Prostate gland (tissue), 2 donors: ENCODE results near the gene TDRD10. TPM values are rescaled to one million over a fixed set of nuclear protein-coding genes. Genes with fewer than 3 reads are reported as not detected.

Experiments
- DNase-seq: peaks from one replicate; pipeline ENCODE4 v3.0.0-alpha.2; 2019; ENCODE audit warnings: low spot score
- H3K27ac ChIP-seq, 2 donors: fragments of 200-600 bp; sonication (generic); 2 replicates each; pipeline ENCODE4 v1.5.1; 2017 to 2019
- H3K27me3 ChIP-seq: fragments of 200-600 bp; sonication (generic); replicated peaks from 2 replicates; pipeline ENCODE4 v1.5.1; 2019; ENCODE audit not compliant: insufficient read depth
- H3K36me3 ChIP-seq, 2 donors: fragments of 200-600 bp; sonication (generic); 1 replicate in 1 of 2; 2 replicates in 1 of 2; pipeline versions ENCODE4 v1.5.1 to v1.8.1; 2017 to 2019
- H3K4me1 ChIP-seq: fragments of 200-600 bp; sonication (generic); replicated peaks from 2 replicates; pipeline ENCODE4 v1.5.1; 2019
- H3K4me3 ChIP-seq, 2 donors: fragments of 200-600 bp; sonication (generic); 2 replicates each; pipeline ENCODE4 v1.5.1; 2017 to 2019
- H3K9me3 ChIP-seq: fragments of 200-600 bp; sonication (generic); 2 replicates; pipeline ENCODE4 v1.5.1; 2017
- CTCF ChIP-seq, 4 experiments: fragments of 200-600 bp in 2 of 4; fragments of 450-650 bp in 2 of 4; sonication (generic) in 2 of 4; IDR thresholded peaks; 1 replicate in 3 of 4; 2 replicates in 1 of 4; pipeline ENCODE4 v1.5.1; 2016 to 2019; ENCODE audit warnings: antibody characterized with exemption in 4 of 4, mild to moderate bottlenecking in 2 of 4, moderate library complexity in 2 of 4
- POLR2A ChIP-seq: fragments of 450-650 bp; IDR thresholded peaks from one replicate; pipeline ENCODE4 v1.6.1; 2016; ENCODE audit warnings: antibody characterized with exemption, mild to moderate bottlenecking
- POLR2AphosphoS5 ChIP-seq: sonication (generic); formaldehyde crosslinking; IDR thresholded peaks from one replicate; pipeline ENCODE4 v1.6.1; 2017; ENCODE audit warnings: antibody characterized with exemption
- WGBS: methylation state at CpG from one replicate; pipeline ENCODE4 v1.1.5; 2018; 5-methylcytosine and 5-hydroxymethylcytosine counted together
- intact Hi-C: fragments of 100-400 bp; cut with DNase I; formaldehyde crosslinking; loops from one replicate; pipeline ENCODE4 v1.14.2; 2022
- total RNA-seq, 2 donors: library from RNA; depleted of rRNA; stranded (reverse); fragments of >200 nt; gene quantifications; one replicate each; pipeline ENCODE4 v1.1.0, GENCODE V29; 2016

The TDRD10 gene
- total RNA-seq, 2 donors from 2014 or later = 0.46 to 11.4 TPM

GRCh38 chr1:154578058-154578418, 76.0 kb downstream of the TDRD10 start:
- Histone ChIP-seq H3K27me3 (no peaks in the 10 kb centered on the region), H3K4me1 (no peaks in the 10 kb centered on the region), H3K4me3 (no peak overlapping the region), H3K9me3 (no peaks in the 10 kb centered on the region), H3K27ac (no peak overlapping the region), H3K36me3 (peaks cover 7 to 13% of the 10 kb centered on the region in 2 donors)
- DNase-seq = no peak
- no peak for TF ChIP-seq CTCF (IDR thresholded peaks at IDR 0.05)
- TF ChIP-seq POLR2A = no peak
- TF ChIP-seq POLR2AphosphoS5 = no peak
- intact Hi-C loops = no loop called here
- WGBS = 39% methylated on average over 6 of the region's 6 CpGs

- TF ChIP-seq CTCF (IDR thresholded peaks at IDR 0.05) = no peak
- no peak for TF ChIP-seq POLR2A
- TF ChIP-seq POLR2AphosphoS5 = no peak
- Histone ChIP-seq H3K4me1 (no peaks in the 10 kb centered on the region), H3K36me3 (peaks cover 14 to 26% of the 10 kb centered on the region in 2 donors), H3K9me3 (no peaks in the 10 kb centered on the region), H3K4me3 (no peak overlapping the region), H3K27me3 (no peaks in the 10 kb centered on the region), H3K27ac (no peak overlapping the region)
- no peak for DNase-seq
- intact Hi-C loops = no loop called here
- 89% methylated on average over 8 of the region's 8 CpGs for WGBS
Measured at GRCh38 chr1:154579374-154579773, 77.4 kb downstream of the TDRD10 start.

GRCh38 chr1:154581766-154582165, 79.7 kb downstream of the TDRD10 start:
- H3K36me3 ChIP-seq = peaks cover 14 to 48% of the 10 kb centered on the region in 2 donors
- WGBS = 68% methylated on average over 3 of the region's 3 CpGs
- H3K27ac ChIP-seq = no peak overlapping the region
- no peaks in the 10 kb centered on the region for H3K4me1 ChIP-seq
- H3K9me3 ChIP-seq = no peaks in the 10 kb centered on the region
- intact Hi-C loops = no loop called here
- no peak for DNase-seq
- H3K4me3 ChIP-seq = no peak overlapping the region
- no peak for TF ChIP-seq CTCF (IDR thresholded peaks at IDR 0.05)
- TF ChIP-seq POLR2AphosphoS5 = no peak
- H3K27me3 ChIP-seq = no peaks in the 10 kb centered on the region

GRCh38 chr1:154582885-154583284, 80.9 kb downstream of the TDRD10 start:
- no peaks in the 10 kb centered on the region for H3K9me3 ChIP-seq
- peaks cover 16 to 55% of the 10 kb centered on the region in 2 donors for H3K36me3 ChIP-seq
- no peaks in the 10 kb centered on the region for H3K27me3 ChIP-seq
- no peak overlapping the region for H3K27ac ChIP-seq
- intact Hi-C loops = no loop called here
- DNase-seq = no peak
- TF ChIP-seq POLR2AphosphoS5 (no peak), POLR2A (no peak), CTCF (IDR thresholded peaks at IDR 0.05) (no peak)
- H3K4me1 ChIP-seq = no peaks in the 10 kb centered on the region
- no peak overlapping the region for H3K4me3 ChIP-seq
- 80% methylated on average over 6 of the region's 6 CpGs for WGBS

GRCh38 chr1:154583773-154584172, 81.8 kb downstream of the TDRD10 start:
- intact Hi-C loops = no loop called here
- no peak for TF ChIP-seq POLR2AphosphoS5
- no peak for TF ChIP-seq CTCF (IDR thresholded peaks at IDR 0.05)
- no peak for TF ChIP-seq POLR2A
- peaks cover 25 to 63% of the 10 kb centered on the region in 2 donors for H3K36me3 ChIP-seq
- no peak for DNase-seq
- no peaks in the 10 kb centered on the region for H3K9me3 ChIP-seq
- H3K27me3 ChIP-seq = no peaks in the 10 kb centered on the region
- H3K4me1 ChIP-seq = no peaks in the 10 kb centered on the region
- H3K4me3 ChIP-seq = no peak overlapping the region
- 62% methylated on average over 9 of the region's 9 CpGs for WGBS
- H3K27ac ChIP-seq = no peak overlapping the region
